HG03442 (cell line): Measurements from ENCODE around the gene ANO3.
"Not testable (repeated sequence)": the region's sequence is repeated elsewhere in the genome, so short reads cannot be mapped to it uniquely, and the experiment has no call there.

ENCODE experiments used
- ATAC-seq: cut with Tn5 transposase; IDR thresholded peaks from one replicate; pipeline ENCODE4 v1.9.1; 2021; ENCODE audit warnings: mild to moderate bottlenecking, moderate library complexity; ENCODE audit not compliant: unreplicated experiment

The ANO3 gene

GRCh38 chr11:26618441-26618840, 286.5 kb downstream of the ANO3 start:
- ATAC-seq, result no peak

GRCh38 chr11:26620282-26621045, 288.5 kb downstream of the ANO3 start:
- ATAC-seq, result no peak

- no peak for ATAC-seq
Measured at GRCh38 chr11:26621132-26621531, 289.2 kb downstream of the ANO3 start.

GRCh38 chr11:26622181-26622580, 290.3 kb downstream of the ANO3 start:
- ATAC-seq, result no peak

- ATAC-seq, result peak; percentile 53
Measured at GRCh38 chr11:26623076-26623659, 291.2 kb downstream of the ANO3 start.

- no peak for ATAC-seq
Measured at GRCh38 chr11:26626346-26626745, 294.4 kb downstream of the ANO3 start.

GRCh38 chr11:26632691-26633159, 300.8 kb downstream of the ANO3 start:
- peak; percentile 88 for ATAC-seq

- ATAC-seq, result not testable (repeated sequence)
Measured at GRCh38 chr11:26643314-26643713, 311.4 kb downstream of the ANO3 start.

- ATAC-seq, result peak; percentile 92
Measured at GRCh38 chr11:26649884-26650283, 318.0 kb downstream of the ANO3 start.

GRCh38 chr11:26651916-26652315, 320.0 kb downstream of the ANO3 start:
- ATAC-seq, result no peak

- ATAC-seq, result no peak
Measured at GRCh38 chr11:26655287-26655686, 323.4 kb downstream of the ANO3 start.

GRCh38 chr11:26662916-26663315, 331.0 kb downstream of the ANO3 start:
- no peak for ATAC-seq

- no peak for ATAC-seq
Measured at GRCh38 chr11:26665036-26665435, 333.1 kb downstream of the ANO3 start.

GRCh38 chr11:26665946-26666345, 334.0 kb downstream of the ANO3 start:
- ATAC-seq, result no peak

GRCh38 chr11:26675233-26675928, 343.5 kb downstream of the ANO3 start:
- ATAC-seq, result no peak

GRCh38 chr11:26676641-26677040, 344.7 kb downstream of the ANO3 start:
- ATAC-seq, result no peak

- no peak for ATAC-seq
Measured at GRCh38 chr11:26677566-26677965, 345.6 kb downstream of the ANO3 start.

GRCh38 chr11:26687351-26687750, 355.4 kb downstream of the ANO3 start:
- no peak for ATAC-seq

GRCh38 chr11:26688701-26689100, 356.8 kb downstream of the ANO3 start:
- ATAC-seq, result no peak

- no peak for ATAC-seq
Measured at GRCh38 chr11:26696330-26696729, 364.4 kb downstream of the ANO3 start.

- no peak for ATAC-seq
Measured at GRCh38 chr11:26698224-26698623, 366.3 kb downstream of the ANO3 start.
